ENCODE data around the gene MET. TPM values are rescaled to one million over a fixed set of nuclear protein-coding genes. Genes with fewer than 3 reads are reported as not detected.

Gene MET
- total and polyA plus RNA-seq, 9 donors, result 1.3 to 33.9 (median 5.8) TPM

GRCh38 chr7:116807011-116807560 is 135.1 kb downstream of the MET start:
- Histone ChIP-seq H3K36me3 (no peaks in the 10 kb centered on the region), H3K27me3 (no peaks in the 10 kb centered on the region), H3K27ac (no peak overlapping the region), H3K9me3 (no peaks in the 10 kb centered on the region), H3K4me3 (no peak overlapping the region), H3K4me1 (ENCODE audit: insufficient read depth) (no peaks in the 10 kb centered on the region)
- whole genome bisulfite sequencing, 3 donors, result 93 to 95% (median 94%) methylated on average over 3 of the region's 3 CpGs
- DNase-seq, result no peak
- intact Hi-C loops (cut with DNase I), result loop anchor here (5.0 to 10.0 kb wide), 4 partner anchors 212 to 632 kb away; no protein-coding TSS in a partner anchor
- no peak for TF ChIP-seq CTCF (IDR thresholded peaks at IDR 0.05)
- TF ChIP-seq POLR2A (IDR thresholded peaks at IDR 0.05), result no peak
- TF ChIP-seq EP300 (IDR thresholded peaks at IDR 0.05), result no peak

- Histone ChIP-seq H3K27me3 (no peaks in the 10 kb centered on the region), H3K36me3 (no peaks in the 10 kb centered on the region), H3K9me3 (no peaks in the 10 kb centered on the region), H3K27ac (no peak overlapping the region), H3K4me1 (ENCODE audit: insufficient read depth) (no peaks in the 10 kb centered on the region), H3K4me3 (no peak overlapping the region)
- DNase-seq, result no peak
- TF ChIP-seq CTCF (IDR thresholded peaks at IDR 0.05) (peak; percentile 40 to 45 (median 41)), POLR2A (IDR thresholded peaks at IDR 0.05) (no peak)
- intact Hi-C loops (cut with DNase I), result loop anchor here (5.0 to 10.0 kb wide), 6 partner anchors 212 to 635 kb away; no protein-coding TSS in a partner anchor
- 88 to 91% (median 91%) methylated on average over 1 of the region's 1 CpG for WGBS, 3 donors
Measured at GRCh38 chr7:116809636-116810266, 137.8 kb downstream of the MET start.

GRCh38 chr7:116810267-116811116 is 138.5 kb downstream of the MET start:
- intact Hi-C loops (cut with DNase I), result loop anchor here in 2 of 4 donors (5.0 to 10.0 kb wide), 3 partner anchors 213 to 553 kb away; no protein-coding TSS in a partner anchor

More at GRCh38 chr7:116810267-116811116, 138.5 kb downstream of the MET start:
- Histone ChIP-seq H3K4me1 (ENCODE audit: insufficient read depth) (no peaks in the 10 kb centered on the region), H3K9me3 (no peaks in the 10 kb centered on the region), H3K4me3 (no peak overlapping the region), H3K27ac (no peak overlapping the region), H3K27me3 (no peaks in the 10 kb centered on the region), H3K36me3 (no peaks in the 10 kb centered on the region)
- no peak for DNase-seq
- no peak for TF ChIP-seq POLR2A (IDR thresholded peaks at IDR 0.05)
- TF ChIP-seq EP300 (IDR thresholded peaks at IDR 0.05), result no peak
- no peak for TF ChIP-seq CTCF (IDR thresholded peaks at IDR 0.05)
- WGBS, 3 donors, result 44 to 52% (median 47%) methylated on average over 6 of the region's 6 CpGs
